Gastrocnemius medialis (tissue), 4 donors: ENCODE data around the gene MBD1. TPM values are rescaled to one million over a fixed set of nuclear protein-coding genes. Genes with fewer than 3 reads are reported as not detected.

Experiments used
- ATAC-seq, 2 donors: fragments of 150-250 bp; one replicate each; pipeline ENCODE4 v1.9.1; 2016
- DNase-seq, 2 donors: peaks; one replicate each; pipeline ENCODE4 v3.0.0-alpha.2; 2019
- H3K27ac ChIP-seq, 4 donors: fragments of 200-600 bp; sonication (generic); 1 replicate in 1 of 4; 2 replicates in 3 of 4; pipeline ENCODE4 v1.5.1; 2016 to 2018; ENCODE audit warnings: mild to moderate bottlenecking in 2 of 4, moderate library complexity in 1 of 4
- H3K27me3 ChIP-seq, 3 donors: fragments of 200-600 bp; sonication (generic) in 2 of 3; 1 replicate in 1 of 3; 2 replicates in 2 of 3; pipeline versions ENCODE4 v1.5.1 to v1.6.0; 2016 to 2019; ENCODE audit warnings: mild to moderate bottlenecking in 1 of 3, moderate library complexity in 1 of 3
- H3K36me3 ChIP-seq, 2 donors: fragments of 200-600 bp; sonication (generic) in 1 of 2; one replicate each; pipeline ENCODE4 v1.5.1; 2017 to 2018
- H3K4me1 ChIP-seq, 2 donors: fragments of 200-600 bp; sonication (generic) in 1 of 2; one replicate each; pipeline ENCODE4 v1.5.1; 2016 to 2017; ENCODE audit warnings: mild to moderate bottlenecking in 2 of 2
- H3K4me3 ChIP-seq, 4 donors: fragments of 200-600 bp; sonication (generic) in 3 of 4; 1 replicate in 1 of 4; 2 replicates in 3 of 4; pipeline ENCODE4 v1.5.1; 2016 to 2019; ENCODE audit warnings: mild to moderate bottlenecking in 2 of 4
- H3K9me3 ChIP-seq, 3 donors: fragments of 200-600 bp; sonication (generic) in 2 of 3; 1 replicate in 1 of 3; 2 replicates in 2 of 3; pipeline ENCODE4 v1.5.1; 2016 to 2019
- CTCF ChIP-seq, 5 experiments: fragments of 450-650 bp in 3 of 5; fragments of 200-600 bp in 2 of 5; sonication (generic) in 2 of 5; IDR thresholded peaks in 4 of 5; conservative IDR thresholded peaks in 1 of 5; 1 replicate in 4 of 5; 2 replicates in 1 of 5; pipeline ENCODE4 v1.5.1; 2016 to 2019; ENCODE audit warnings: antibody characterized with exemption in 5 of 5, mild to moderate bottlenecking in 3 of 5, moderate library complexity in 3 of 5
- POLR2A ChIP-seq, 2 donors: fragments of 450-650 bp; IDR thresholded peaks; one replicate each; pipeline ENCODE4 v1.6.1; 2017; ENCODE audit warnings: antibody characterized with exemption in 2 of 2, mild to moderate bottlenecking in 2 of 2, moderate library complexity in 2 of 2
- in situ Hi-C, 4 donors: fragments of 200-750 bp; cut with MboI; loops; one replicate each; pipeline versions ENCODE4 v1.15.0 to v1.8.0; 2017; ENCODE audit warnings: low sequenced_read_pairs in 4 of 4
- intact Hi-C: fragments of 100-400 bp; cut with DNase I; formaldehyde crosslinking; loops from one replicate; pipeline ENCODE4 v1.15.1; 2023; ENCODE audit warnings: low total_unique reads
- total RNA-seq, 4 donors: library from RNA; depleted of rRNA; stranded (reverse); fragments of >200 nt; gene quantifications; one replicate each; pipeline versions ENCODE4 v1.1.0 to v1.2.3, GENCODE V29; 2016

Gene MBD1
- total RNA-seq, 4 donors from 2014 or later, result 80.4 to 127 (median 103) TPM

GRCh38 chr18:50315100-50315871 lies 34.0 kb upstream of the MBD1 start:
- no peaks in the 10 kb centered on the region for H3K4me1 ChIP-seq
- no peak overlapping the region for H3K27ac ChIP-seq
- DNase-seq (no peak), ATAC-seq (no peak)
- H3K27me3 ChIP-seq, result no peaks in the 10 kb centered on the region
- in situ Hi-C loops, result no loop called here
- no peak overlapping the region for H3K4me3 ChIP-seq
- intact Hi-C loops, result no loop called here
- H3K9me3 ChIP-seq, result no peaks in the 10 kb centered on the region
- no peaks in the 10 kb centered on the region for H3K36me3 ChIP-seq
- no peak for TF ChIP-seq POLR2A (IDR thresholded peaks at IDR 0.05)
- no peak for TF ChIP-seq CTCF (IDR thresholded peaks at IDR 0.05 in 4 of 5, conservative IDR thresholded peaks at IDR 0.05 in 1 of 5)

GRCh38 chr18:50313873-50314460 lies 32.6 kb upstream of the MBD1 start:
- H3K27ac ChIP-seq, result no peak overlapping the region
- no peak overlapping the region for H3K4me3 ChIP-seq
- H3K9me3 ChIP-seq, result no peaks in the 10 kb centered on the region
- no peaks in the 10 kb centered on the region for H3K27me3 ChIP-seq
- H3K4me1 ChIP-seq, result no peaks in the 10 kb centered on the region
- in situ Hi-C loops, result no loop called here
- H3K36me3 ChIP-seq, result no peaks in the 10 kb centered on the region
- intact Hi-C loops, result no loop called here
- ATAC-seq (no peak), DNase-seq (no peak)
- TF ChIP-seq CTCF (IDR thresholded peaks at IDR 0.05 in 4 of 5, conservative IDR thresholded peaks at IDR 0.05 in 1 of 5), result no peak
- TF ChIP-seq POLR2A (IDR thresholded peaks at IDR 0.05), result no peak

GRCh38 chr18:50313031-50313607 lies 31.8 kb upstream of the MBD1 start:
- intact Hi-C loops (no loop called here), in situ Hi-C loops (no loop called here)
- Histone ChIP-seq H3K4me3 (no peak overlapping the region), H3K27ac (no peak overlapping the region), H3K27me3 (no peaks in the 10 kb centered on the region), H3K9me3 (no peaks in the 10 kb centered on the region), H3K36me3 (no peaks in the 10 kb centered on the region), H3K4me1 (peaks cover 0 to 4% of the 10 kb centered on the region in 2 donors)
- DNase-seq, result no peak
- TF ChIP-seq CTCF (IDR thresholded peaks at IDR 0.05 in 4 of 5, conservative IDR thresholded peaks at IDR 0.05 in 1 of 5) (no peak), POLR2A (IDR thresholded peaks at IDR 0.05) (no peak)
- no peak for ATAC-seq

GRCh38 chr18:50312296-50313030 lies 31.1 kb upstream of the MBD1 start:
- Histone ChIP-seq H3K27me3 (no peaks in the 10 kb centered on the region), H3K4me1 (peaks cover 3 to 6% of the 10 kb centered on the region in 2 donors), H3K4me3 (no peak overlapping the region), H3K36me3 (no peaks in the 10 kb centered on the region), H3K9me3 (no peaks in the 10 kb centered on the region), H3K27ac (no peak overlapping the region)
- in situ Hi-C loops, result no loop called here
- TF ChIP-seq CTCF (IDR thresholded peaks at IDR 0.05 in 4 of 5, conservative IDR thresholded peaks at IDR 0.05 in 1 of 5), result no peak
- no peak for TF ChIP-seq POLR2A (IDR thresholded peaks at IDR 0.05)
- ATAC-seq (no peak), DNase-seq (no peak)
- intact Hi-C loops, result no loop called here
